ENCODE results near the gene SEMA6B. TPM values are rescaled to one million over a fixed set of nuclear protein-coding genes. Genes with fewer than 3 reads are reported as not detected.
"Not testable (repeated sequence)": the region's sequence is repeated elsewhere in the genome, so short reads cannot be mapped to it uniquely, and the experiment has no call there.

Gene SEMA6B
- total RNA-seq, 1 experiment from 2014 or later = 43.0 TPM

- no peak for DNase-seq
- Histone ChIP-seq H3K36me3 (replicated peaks; ENCODE audit: control insufficient read depth, insufficient read depth, low read length) (no peaks in the 10 kb centered on the region), H3K27me3 (ENCODE audit: control insufficient read depth, insufficient read depth, low read length) (peaks cover 8% of the 10 kb centered on the region; the same call in 1 of the 2 replicates), H3K4me3 (ENCODE audit: insufficient read depth, low read depth, low read length) (no peak overlapping the region)
Measured at GRCh38 chr19:4538601-4538954, 20.9 kb downstream of the SEMA6B start.

GRCh38 chr19:4537953-4538600 is 21.4 kb downstream of the SEMA6B start:
- Histone ChIP-seq H3K4me3 (ENCODE audit: insufficient read depth, low read depth, low read length) (no peak overlapping the region), H3K27me3 (ENCODE audit: control insufficient read depth, insufficient read depth, low read length) (peaks cover 8% of the 10 kb centered on the region; the same call in 1 of the 2 replicates), H3K36me3 (replicated peaks; ENCODE audit: control insufficient read depth, insufficient read depth, low read length) (no peaks in the 10 kb centered on the region)
- DNase-seq = peak; percentile 87

GRCh38 chr19:4536798-4537197 is 22.7 kb downstream of the SEMA6B start:
- no peaks in the 10 kb centered on the region for H3K36me3 ChIP-seq (replicated peaks; ENCODE audit: control insufficient read depth, insufficient read depth, low read length)
- no peak overlapping the region for H3K4me3 ChIP-seq (ENCODE audit: insufficient read depth, low read depth, low read length)
- no peak for DNase-seq
- peaks cover 8% of the 10 kb centered on the region; the same call in 1 of the 2 replicates for H3K27me3 ChIP-seq (ENCODE audit: control insufficient read depth, insufficient read depth, low read length)

- H3K4me3 ChIP-seq (ENCODE audit: insufficient read depth, low read depth, low read length) = peak within 1 kb of the TSS; percentile 33
- no peaks in the 10 kb centered on the region for H3K36me3 ChIP-seq (replicated peaks; ENCODE audit: control insufficient read depth, insufficient read depth, low read length)
- DNase-seq = peak; percentile 100
- H3K27me3 ChIP-seq (ENCODE audit: control insufficient read depth, insufficient read depth, low read length) = peaks cover 8% of the 10 kb centered on the region; the same call in 1 of the 2 replicates
Measured at GRCh38 chr19:4534836-4535658, 24.4 kb downstream of the SEMA6B start, which contains the start of gene PLIN5. TSS of gene PLIN5 (minus strand) at chr19:4535224. CDS start at chr19:4534074, 1,150 bp downstream.

- peak; percentile 53 for DNase-seq
- peaks cover 8% of the 10 kb centered on the region; the same call in 1 of the 2 replicates for H3K27me3 ChIP-seq (ENCODE audit: control insufficient read depth, insufficient read depth, low read length)
Measured at GRCh38 chr19:4533835-4534424, 25.6 kb downstream of the SEMA6B start.

GRCh38 chr19:4533334-4533733 is 26.1 kb downstream of the SEMA6B start:
- H3K4me3 ChIP-seq (ENCODE audit: insufficient read depth, low read depth, low read length) = no peak overlapping the region
- H3K27me3 ChIP-seq (ENCODE audit: control insufficient read depth, insufficient read depth, low read length) = peaks cover 8% of the 10 kb centered on the region; the same call in 1 of the 2 replicates
- DNase-seq = peak; percentile 16
- no peaks in the 10 kb centered on the region for H3K36me3 ChIP-seq (replicated peaks; ENCODE audit: control insufficient read depth, insufficient read depth, low read length)

More at GRCh38 chr19:4533835-4534424, 25.6 kb downstream of the SEMA6B start:
- Histone ChIP-seq H3K4me3 (ENCODE audit: insufficient read depth, low read depth, low read length) (no peak overlapping the region), H3K36me3 (replicated peaks; ENCODE audit: control insufficient read depth, insufficient read depth, low read length) (no peaks in the 10 kb centered on the region)

GRCh38 chr19:4531562-4532165 is 27.8 kb downstream of the SEMA6B start:
- Histone ChIP-seq H3K36me3 (replicated peaks; ENCODE audit: control insufficient read depth, insufficient read depth, low read length) (no peaks in the 10 kb centered on the region), H3K4me3 (ENCODE audit: insufficient read depth, low read depth, low read length) (no peak overlapping the region), H3K27me3 (ENCODE audit: control insufficient read depth, insufficient read depth, low read length) (peaks cover 8% of the 10 kb centered on the region; the same call in 1 of the 2 replicates)
- peak; percentile 64 for DNase-seq

GRCh38 chr19:4529924-4530522 is 29.5 kb downstream of the SEMA6B start:
- Histone ChIP-seq H3K27me3 (ENCODE audit: control insufficient read depth, insufficient read depth, low read length) (peaks cover 8% of the 10 kb centered on the region; the same call in 1 of the 2 replicates), H3K4me3 (ENCODE audit: insufficient read depth, low read depth, low read length) (no peak overlapping the region), H3K36me3 (replicated peaks; ENCODE audit: control insufficient read depth, insufficient read depth, low read length) (no peaks in the 10 kb centered on the region)
- peak; percentile 60 for DNase-seq

- Histone ChIP-seq H3K4me3 (ENCODE audit: insufficient read depth, low read depth, low read length) (no peak overlapping the region), H3K36me3 (replicated peaks; ENCODE audit: control insufficient read depth, insufficient read depth, low read length) (no peaks in the 10 kb centered on the region), H3K27me3 (ENCODE audit: control insufficient read depth, insufficient read depth, low read length) (no peaks in the 10 kb centered on the region; the same call in 1 of the 2 replicates)
- peak; percentile 51 for DNase-seq
Measured at GRCh38 chr19:4528843-4529242, 30.6 kb downstream of the SEMA6B start.

GRCh38 chr19:4527377-4527776 is 32.1 kb downstream of the SEMA6B start:
- DNase-seq; H3K4me3 ChIP-seq (ENCODE audit: insufficient read depth, low read depth, low read length); H3K27me3 ChIP-seq (ENCODE audit: control insufficient read depth, insufficient read depth, low read length); H3K36me3 ChIP-seq (replicated peaks; ENCODE audit: control insufficient read depth, insufficient read depth, low read length): not testable (repeated sequence)

GRCh38 chr19:4525563-4526002 is 33.9 kb downstream of the SEMA6B start:
- Histone ChIP-seq H3K27me3 (ENCODE audit: control insufficient read depth, insufficient read depth, low read length) (peaks cover 3% of the 10 kb centered on the region; the same call in 1 of the 2 replicates), H3K4me3 (ENCODE audit: insufficient read depth, low read depth, low read length) (no peak overlapping the region), H3K36me3 (replicated peaks; ENCODE audit: control insufficient read depth, insufficient read depth, low read length) (no peaks in the 10 kb centered on the region)
- no peak for DNase-seq

GRCh38 chr19:4524808-4525562 is 34.5 kb downstream of the SEMA6B start:
- peak; percentile 92 for DNase-seq
- Histone ChIP-seq H3K4me3 (ENCODE audit: insufficient read depth, low read depth, low read length) (no peak overlapping the region), H3K27me3 (ENCODE audit: control insufficient read depth, insufficient read depth, low read length) (peaks cover 3% of the 10 kb centered on the region; the same call in 1 of the 2 replicates), H3K36me3 (replicated peaks; ENCODE audit: control insufficient read depth, insufficient read depth, low read length) (no peaks in the 10 kb centered on the region)

- Histone ChIP-seq H3K4me3 (ENCODE audit: insufficient read depth, low read depth, low read length) (no peak overlapping the region), H3K36me3 (replicated peaks; ENCODE audit: control insufficient read depth, insufficient read depth, low read length) (no peaks in the 10 kb centered on the region), H3K27me3 (ENCODE audit: control insufficient read depth, insufficient read depth, low read length) (peaks cover 3% of the 10 kb centered on the region; the same call in 1 of the 2 replicates)
- peak; percentile 93 for DNase-seq
Measured at GRCh38 chr19:4523306-4524110, 36.0 kb downstream of the SEMA6B start.

All from H7 (cell line).